Islet of Langerhans (tissue), 1 donor: ENCODE measurements around the gene SMYD3.
A peak's percentile ranks its signal among the peaks of the same experiment; 100 is the strongest.

Experiments
- FAIRE-seq: peaks from one replicate; lab custom pipeline; 2011; peaks lifted over from hg19 to GRCh38; lab: Jason Lieb, UNC

SMYD3 gene

DNA sequence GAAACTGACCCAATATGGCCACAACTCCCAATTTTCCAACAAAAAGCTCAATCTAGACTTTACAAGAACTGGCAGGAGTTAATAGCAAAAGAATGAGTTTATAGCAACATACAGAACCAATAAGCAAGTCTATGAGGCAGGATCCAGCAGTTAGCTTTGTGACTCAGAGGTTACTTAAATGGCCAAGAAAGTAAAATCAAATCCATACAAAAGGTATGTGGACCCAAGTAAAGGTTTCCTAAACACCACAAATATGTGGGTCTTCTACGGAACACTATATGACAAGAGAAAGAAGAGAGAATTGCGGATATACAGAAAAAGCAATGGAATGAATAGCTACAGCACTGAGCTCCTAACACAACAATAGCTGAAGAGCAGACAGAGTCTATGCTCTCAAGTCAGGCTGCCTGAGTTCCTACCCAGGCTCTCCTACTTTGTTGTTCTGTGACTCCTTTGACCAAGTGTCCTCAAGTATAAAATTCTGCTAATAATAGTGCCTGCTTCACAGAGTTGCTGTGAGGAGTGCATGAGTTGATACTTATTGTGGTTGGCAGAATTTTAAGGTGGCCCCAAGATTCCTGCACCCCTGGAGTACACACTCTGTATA is 204.3 kb downstream of the SMYD3 start:
- FAIRE-seq = no peak

DNA sequence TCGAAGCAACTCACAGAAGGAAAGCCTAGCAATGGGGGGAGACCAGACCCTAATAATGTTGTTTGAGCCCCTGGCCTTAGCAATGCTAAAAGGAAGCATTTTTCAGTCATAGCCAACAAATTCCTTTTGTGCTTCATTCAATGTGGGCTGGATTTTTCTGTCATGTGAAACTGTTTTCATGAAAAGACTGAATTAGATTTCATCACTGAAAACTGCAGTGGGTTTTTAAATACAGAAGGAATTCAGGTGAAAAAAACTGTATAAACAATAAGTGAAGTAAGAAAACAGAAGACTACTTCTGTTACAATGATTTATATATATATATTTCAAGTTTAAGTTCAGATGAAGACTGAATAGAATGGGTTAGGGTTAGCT is 204.8 kb downstream of the SMYD3 start:
- no peak for FAIRE-seq

DNA sequence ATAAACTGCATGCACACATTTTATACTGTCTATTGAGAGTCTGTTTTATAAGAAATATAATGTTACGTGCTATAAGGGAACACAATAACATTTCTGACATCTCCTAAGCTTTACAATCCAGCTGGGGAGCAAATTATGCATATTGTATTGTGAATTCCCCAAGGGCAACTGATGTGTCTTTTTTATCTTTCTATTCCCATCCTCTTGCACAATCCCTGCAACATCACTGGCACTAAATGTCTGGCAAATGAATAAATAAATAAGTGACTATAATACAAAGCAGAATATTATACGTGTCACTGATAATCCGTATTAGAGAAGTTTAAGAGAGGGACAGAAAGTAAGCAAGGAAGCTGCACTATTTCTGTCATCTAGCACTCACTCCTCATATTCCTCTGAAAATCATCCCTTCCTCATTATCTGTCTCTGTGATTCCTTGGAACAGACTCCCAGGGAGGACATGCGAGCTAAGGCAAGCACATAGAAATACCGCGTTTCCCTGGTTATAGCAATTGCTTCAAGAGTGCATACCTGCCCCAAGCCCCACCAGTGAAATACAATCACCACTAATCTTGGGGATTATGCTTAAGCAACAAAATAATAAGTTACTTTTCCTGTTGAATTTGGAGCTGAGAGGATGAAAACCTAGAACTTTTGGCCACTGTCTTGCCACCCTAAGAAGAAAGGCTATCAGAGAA is 205.4 kb downstream of the SMYD3 start:
- peak; percentile 5 for FAIRE-seq

DNA sequence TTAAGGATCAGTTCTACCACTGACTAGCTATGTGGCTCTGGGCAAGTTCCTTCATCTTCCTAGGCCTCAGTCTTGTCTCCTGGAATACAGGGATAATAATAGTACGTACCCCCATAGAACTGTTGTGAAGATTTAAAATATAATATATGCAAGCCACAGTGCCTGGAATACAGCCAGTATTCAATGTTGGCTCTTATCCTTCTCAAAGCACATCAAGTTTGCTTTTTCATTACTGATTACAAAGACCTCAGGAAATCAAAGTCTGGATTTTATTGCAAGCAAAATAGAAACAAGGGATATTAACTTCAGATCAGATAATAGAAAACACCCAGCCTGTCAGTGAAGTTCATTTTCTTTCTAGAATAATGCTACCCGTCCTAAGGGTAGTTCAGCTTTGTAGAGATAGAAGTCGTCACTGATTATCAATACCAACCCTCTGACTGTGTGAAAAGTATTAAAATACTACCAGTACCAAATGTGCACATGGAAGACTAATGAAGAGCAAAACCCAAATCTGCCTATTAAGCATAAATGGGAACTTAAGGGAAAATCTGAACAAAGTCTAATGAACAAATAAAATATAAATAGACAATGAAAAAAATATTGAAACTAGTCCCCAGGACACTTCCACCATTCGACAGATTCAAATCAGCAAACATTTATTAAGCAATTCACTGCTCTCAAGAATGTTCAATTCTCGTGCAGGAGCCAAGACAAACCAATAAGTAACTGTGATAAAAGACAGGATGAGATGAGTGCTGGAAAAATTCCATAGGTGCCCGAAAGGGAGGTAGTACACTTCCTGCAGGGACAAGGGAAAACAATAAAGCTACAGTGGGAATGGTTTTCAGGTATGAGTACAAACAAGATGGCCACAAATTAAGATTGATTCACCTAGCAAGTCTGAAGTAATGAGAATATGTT is 206.2 kb downstream of the SMYD3 start:
- no peak for FAIRE-seq

DNA sequence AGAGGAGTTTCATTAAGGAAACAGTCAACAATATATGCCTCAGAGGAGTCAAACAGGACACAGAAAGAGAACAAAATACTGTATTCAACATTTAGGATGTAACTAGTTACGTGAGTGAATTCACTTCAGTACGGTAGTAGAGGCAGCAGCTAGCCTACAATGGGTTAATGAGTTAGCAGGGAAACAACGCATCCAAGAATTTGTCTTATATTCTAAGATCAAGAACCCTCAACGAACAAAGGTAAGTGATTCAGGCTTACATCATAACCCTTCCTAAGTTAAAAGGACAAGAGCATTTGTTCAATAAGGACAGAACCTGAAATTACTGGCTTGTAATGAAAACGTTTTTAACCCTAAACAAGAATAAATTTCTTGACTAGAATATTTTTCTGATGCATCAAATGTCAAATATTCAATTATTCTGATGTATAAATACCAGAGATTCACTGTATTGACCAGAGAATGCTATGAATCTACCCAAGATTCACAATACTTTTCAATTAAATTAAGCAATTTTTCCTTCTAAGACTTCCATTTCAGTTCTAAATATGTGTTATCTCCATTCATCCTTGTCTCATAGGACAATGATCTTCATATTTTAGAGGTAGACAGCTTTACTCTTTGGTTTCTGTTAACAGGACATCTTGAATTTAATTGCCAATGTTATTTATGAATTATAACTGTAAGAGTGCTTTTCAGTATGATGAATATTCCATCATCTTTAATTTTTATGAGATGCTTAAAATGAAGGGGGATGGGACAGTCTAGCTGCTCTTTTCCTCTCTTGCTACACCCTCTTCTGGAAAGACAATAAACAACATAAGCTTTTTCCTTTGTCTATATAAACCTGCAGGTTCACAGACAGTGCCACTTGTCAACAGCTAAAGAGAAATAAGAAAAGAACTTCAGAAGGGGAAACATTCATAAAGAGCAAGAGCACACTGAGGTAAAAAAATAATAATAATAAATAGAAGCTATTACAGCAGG is 209.5 kb downstream of the SMYD3 start:
- no peak for FAIRE-seq

DNA sequence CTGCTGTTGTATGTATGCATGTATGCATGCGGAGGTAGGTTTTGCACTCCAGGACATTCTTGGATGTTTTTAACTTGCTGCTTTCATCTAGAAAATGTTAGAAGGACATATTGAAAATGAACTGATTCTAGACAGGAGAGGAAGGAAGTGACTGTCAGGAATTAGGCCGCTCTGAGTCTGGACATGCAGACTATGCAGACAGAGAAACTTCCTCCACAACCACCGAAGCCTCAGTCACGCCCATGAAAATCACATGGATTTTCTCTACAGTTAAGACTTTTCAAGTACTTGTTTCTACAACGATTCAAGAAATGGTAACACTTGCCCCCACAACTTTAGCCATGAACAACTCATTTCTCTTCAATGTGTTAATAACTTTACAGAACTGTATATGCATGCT is 211.1 kb downstream of the SMYD3 start:
- FAIRE-seq = no peak

DNA sequence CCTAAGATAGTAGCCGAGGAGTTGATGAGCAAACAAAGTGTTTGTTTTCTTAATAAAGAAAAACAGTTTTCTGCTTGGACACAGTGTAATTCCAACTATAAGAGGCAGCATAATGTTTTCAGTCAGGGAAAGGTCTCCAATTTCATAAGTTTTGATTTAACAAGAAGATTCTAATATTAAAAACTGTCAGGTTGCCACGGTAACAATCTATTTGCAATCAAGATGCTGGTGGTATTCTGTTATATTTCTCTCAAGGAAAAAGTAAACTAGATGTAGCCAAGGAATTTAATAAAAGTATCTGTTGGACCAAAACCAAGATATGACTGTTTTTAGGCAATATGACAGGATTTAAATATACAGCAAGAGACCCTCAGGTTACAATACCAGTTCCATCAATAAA is 211.7 kb downstream of the SMYD3 start:
- no peak for FAIRE-seq

DNA sequence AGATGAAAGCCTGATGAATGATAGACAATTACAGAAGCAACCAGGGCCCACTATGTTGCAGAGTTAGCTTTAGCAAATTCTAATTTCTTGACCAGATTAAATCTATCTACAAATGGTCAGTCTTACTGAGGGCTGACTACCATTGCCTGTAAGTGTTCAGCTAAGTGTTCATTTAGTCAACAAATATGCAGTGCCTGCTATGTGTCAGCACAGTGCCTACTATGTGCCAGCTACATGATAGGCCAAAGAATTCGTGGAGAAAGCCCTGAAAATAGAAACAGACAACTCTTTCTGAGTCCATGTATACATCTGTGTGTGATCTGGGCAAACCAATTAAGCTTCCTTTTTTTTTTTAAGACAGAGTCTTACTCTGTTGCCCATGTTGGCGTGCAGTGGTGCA is 212.8 kb downstream of the SMYD3 start:
- no peak for FAIRE-seq

DNA sequence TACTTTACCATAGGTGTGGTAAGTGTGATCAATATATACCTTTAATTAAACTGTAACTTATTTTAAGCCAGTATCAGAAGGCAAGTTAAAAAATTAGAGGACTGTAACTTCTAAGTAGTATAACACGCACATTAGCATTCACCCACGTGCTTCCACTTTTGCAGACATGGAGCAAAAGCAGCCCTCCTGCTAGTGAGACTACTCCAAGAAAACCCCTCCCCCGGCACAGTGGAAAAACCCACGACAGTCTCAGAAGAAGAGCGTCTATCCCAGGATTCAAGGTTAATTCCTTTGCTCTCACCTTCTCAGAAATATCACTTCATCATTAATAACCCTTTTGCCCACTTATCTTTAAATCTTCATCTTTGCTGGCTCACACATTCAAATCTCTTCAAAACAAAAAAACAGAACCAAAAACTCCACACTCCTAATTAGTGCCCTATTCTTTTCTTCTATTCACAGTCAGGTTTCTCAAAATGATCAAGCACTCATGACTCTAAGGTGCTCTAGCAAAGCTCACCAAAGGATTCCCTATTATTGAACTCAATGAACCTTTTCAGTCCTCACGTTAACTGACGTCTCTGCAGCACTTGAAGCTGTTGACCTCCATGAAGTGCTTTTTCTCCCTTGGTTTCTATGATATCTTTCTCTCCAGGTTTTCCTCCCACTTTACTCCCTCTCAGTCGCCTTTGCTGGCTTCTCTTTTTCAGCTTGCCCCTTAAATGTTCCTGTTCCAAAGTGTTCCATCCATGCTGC is 213.5 kb downstream of the SMYD3 start:
- FAIRE-seq = no peak

DNA sequence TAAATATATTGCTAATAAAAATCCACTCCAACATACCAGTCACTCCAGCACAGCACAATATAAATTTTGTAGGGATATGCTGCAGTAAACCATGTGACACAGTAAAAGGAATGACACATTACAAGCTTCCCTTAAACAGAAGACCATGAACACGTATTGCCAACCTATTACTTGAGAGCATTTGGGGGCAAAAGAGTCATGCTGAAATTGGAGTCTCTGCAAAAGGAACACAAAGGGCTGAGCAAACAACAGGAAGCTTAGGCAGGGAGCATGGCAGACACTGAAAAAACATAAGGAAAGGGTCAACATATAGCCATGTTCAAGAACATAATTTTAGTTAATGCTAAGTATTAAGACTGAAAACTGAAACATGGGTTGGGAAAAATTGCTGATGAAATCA is 214.5 kb downstream of the SMYD3 start:
- no peak for FAIRE-seq

DNA sequence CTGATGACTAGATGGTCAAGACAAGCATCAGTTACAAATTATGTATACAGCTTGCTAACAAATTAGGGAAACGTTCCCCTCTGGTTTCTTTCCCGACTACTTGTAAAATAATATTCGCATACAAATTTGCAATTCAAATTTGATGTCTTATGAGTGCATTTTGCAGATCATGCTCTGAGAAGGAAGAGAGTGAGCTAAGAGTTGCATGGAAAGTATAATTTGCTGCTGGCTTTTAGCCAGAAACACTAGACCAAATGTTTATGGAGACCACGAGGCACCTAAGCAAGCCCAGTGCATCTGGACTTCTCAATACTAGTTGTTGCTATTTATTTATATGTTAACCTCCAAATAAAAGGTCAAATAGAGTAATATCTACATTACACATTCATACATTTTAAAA is 216.0 kb downstream of the SMYD3 start:
- FAIRE-seq = no peak

DNA sequence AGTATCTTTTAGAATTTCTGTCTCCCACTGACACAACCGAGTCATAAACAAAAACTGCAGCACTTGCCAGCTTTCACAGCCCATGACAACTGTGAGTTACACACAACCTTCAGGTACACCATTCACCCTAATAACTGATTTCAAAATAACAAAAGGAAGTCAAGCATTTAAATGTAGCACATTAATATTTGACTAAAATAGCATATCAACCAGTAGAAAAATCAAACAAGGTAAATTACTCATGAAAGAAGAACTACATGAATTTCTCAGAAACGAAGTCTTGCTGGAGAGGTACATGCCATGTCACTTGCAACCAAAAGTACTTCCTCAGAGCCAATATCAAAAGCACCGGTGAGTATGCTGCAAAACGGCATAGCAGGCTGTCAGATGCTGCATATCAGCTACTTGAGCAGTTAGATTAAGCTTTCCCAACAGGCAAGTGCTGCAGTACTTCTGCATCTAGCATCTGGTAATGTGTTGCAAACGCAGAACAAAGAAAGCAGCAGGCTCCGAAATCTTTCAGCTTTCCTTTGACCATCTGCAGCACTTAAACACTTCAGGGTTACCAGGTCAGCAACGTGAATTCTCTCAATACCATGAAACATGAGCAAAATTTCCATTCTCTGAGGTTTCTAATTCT is 223.2 kb downstream of the SMYD3 start:
- peak; percentile 33 for FAIRE-seq

DNA sequence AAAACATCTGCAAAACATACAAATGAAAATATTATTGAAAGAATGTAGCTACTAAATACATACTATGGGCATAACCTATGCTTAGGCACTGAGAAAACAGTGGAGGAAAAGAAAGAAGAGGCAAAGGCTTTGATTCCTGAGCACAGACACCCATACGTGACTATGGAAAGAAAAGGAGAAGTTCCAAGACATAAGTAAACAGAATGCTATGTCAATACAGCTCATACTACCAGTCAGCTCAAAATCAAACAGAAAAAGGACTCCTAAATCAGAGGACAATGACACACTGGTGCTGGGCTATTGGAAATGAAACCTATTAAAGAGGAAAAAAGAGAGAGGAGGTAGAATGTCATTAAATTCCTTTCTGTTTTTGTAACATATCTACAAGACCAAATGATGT is 225.4 kb downstream of the SMYD3 start:
- FAIRE-seq = no peak

DNA sequence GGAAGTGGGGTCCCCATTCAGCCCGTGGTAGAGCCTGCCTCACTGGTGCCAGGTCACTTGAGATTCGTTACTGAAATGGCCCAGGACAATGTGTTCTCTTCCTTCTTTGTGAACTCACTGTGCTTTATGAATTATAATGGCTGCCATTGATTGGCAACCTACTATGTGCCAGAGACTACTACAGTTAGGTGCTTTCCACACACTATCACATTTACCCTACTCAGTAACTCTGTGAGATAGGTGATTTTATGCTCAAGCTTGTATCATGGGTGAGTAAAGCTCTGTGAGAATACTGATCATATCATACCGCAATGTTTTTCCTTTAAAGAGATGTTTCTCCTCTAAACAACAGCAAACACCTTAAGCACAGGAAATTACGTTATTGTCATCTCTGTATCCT is 225.9 kb downstream of the SMYD3 start:
- FAIRE-seq = no peak

DNA sequence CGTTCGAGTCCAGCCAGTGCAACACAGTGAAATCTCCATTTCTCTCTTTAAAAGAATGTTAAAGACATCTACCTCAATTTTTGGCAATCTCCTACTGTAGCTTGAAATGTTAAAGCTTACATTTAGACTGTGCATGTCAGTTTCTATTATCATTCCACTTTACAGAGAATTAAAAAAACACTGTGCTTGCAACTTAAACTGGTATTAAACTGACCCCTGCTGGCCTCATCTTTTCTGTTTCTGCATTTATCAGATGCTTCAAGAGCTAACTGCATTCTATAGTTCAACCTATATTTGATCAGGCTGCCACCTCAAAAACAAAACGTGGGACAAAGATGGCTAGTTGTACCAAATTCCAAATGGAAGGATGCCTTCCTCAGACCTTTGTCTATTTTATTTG is 226.5 kb downstream of the SMYD3 start:
- FAIRE-seq = no peak

DNA sequence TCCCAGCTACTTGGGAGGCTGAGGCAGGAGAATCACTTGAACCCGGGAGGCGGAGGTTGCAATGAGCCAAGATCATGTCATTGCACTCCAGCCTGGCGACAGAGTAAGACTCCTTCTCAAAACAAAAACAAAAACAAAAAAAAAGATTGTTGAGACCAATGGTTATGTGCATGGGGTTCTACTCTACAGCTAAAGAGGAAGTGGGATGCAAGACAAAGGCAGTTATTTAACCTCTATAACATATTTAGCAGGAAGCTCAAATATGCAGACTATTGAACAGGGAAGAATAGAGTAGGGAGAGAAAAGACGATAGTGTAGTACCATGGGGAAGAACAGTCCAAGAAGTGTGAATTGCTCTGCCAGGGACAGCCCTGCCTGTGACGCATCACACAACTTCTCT is 227.7 kb downstream of the SMYD3 start:
- FAIRE-seq = no peak

DNA sequence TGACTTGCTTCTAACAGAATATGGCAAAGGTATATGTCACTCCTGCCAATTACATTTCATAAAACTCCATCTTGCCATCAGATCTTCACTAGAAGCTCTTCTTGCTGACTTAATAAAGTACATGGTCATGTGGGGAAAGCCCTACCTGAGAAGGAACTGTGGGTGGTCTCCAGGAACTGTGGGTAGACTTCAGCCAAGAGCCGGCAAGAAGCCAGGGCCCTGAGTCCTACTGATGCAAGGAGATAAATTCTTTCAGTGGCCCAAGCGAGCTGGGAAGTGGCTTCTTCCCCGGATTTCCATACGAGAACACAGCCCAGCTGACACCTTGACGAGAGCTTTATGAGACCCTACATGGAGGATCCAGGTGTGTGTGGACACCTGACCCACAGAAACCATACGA is 228.7 kb downstream of the SMYD3 start:
- FAIRE-seq = no peak

DNA sequence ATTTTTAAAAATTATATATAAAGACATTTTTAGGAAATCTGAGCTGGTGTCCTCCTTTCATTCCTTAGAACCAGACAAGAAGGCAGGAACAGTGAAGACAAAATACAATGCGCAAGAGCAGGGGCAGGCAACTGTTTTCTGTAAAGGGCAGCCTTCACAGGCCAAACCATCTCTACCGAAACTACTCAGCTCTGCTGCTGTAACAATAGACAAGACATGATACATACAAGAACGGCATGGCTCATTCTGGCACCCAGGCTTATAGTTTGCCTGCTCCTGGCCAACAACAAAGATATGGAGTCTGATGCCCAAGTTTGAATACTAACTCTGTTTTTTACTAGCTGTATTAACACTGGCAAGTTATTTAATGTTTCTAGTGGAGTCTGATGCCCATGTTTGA is 232.0 kb downstream of the SMYD3 start:
- no peak for FAIRE-seq

DNA sequence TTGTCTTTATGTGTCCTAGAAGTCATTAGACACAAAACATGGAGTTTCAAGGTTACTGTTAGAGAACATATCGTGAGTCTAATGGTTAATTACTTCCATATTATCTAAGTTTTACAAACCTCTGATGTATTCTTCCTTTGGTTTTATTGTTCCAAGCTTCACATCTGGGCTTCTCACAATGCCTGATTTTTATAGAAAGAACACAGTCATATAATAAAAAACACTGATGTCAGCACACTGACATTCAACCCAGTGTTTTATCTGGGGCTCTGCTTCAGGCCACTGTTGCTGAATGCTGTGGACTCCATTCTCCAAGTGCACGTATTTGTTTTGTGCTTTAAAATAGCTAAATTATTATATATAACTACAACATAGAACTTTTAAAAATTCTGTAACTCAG is 232.9 kb downstream of the SMYD3 start:
- no peak for FAIRE-seq

DNA sequence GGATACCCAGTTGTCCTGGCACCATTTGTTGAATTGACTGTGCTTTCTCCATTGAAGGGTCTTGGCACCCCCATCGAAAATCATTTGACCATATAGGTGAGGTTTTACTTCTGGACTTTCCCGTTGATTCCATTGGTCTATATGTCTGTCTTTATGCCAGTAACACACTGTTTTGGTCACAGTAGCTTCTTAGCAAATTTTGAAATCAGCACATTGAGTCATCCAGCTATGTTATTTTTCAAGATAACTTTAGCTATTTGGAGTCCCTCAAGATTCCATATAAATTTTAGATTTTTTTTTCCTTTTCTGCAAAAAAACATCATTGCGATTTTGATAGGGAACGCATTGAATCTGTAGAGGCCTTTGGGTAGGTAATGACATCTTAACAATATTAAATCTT is 235.6 kb downstream of the SMYD3 start:
- FAIRE-seq = no peak

DNA sequence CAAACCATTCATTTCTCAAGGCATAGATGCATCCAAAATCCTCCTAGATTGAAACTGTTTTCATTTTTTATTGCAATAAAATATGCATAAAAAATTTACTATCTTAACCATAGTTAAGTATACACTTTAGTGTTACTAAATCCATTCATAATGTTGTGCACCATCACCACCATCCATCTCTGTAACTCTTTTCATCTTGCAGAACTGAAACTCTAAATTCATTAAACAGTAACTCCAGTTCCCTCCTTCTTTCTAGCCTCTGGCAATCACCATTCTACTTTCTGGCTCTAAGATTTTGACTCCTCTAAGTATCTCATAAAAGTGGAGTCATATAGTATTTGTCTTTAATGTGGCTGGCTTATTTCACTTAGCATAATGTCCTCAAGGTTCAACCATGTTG is 236.8 kb downstream of the SMYD3 start:
- FAIRE-seq = no peak
